ENCODE results near the gene SYNJ1. TPM values are rescaled to one million over a fixed set of nuclear protein-coding genes. Genes with fewer than 3 reads are reported as not detected.

The SYNJ1 gene
- total and polyA plus RNA-seq, 10 of the 15 experiments (the other 5 are each of a cell fraction or from before 2014, with no cell fraction given), result 1.2 to 7.0 (median 3.5) TPM

DNA sequence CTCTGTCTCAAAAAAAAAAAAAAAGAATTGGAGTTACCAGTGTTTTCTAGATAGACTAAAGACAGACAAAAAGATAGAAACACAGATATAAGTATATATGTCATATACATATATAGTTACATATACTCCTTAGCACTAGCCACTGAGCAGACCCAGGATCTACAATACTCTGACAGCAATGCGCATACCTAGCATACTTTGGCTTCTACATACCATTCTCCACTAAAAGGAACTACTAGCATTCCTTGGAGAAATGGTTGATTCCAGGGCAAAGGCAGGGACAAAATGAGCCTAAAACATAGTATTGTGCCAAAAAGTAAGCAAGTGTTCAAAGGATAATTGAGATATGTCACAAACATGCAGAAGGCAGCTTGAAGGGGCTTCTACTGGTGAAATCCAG is 22.7 kb downstream of the SYNJ1 start:
- Histone ChIP-seq H3K27ac (ENCODE audit: control insufficient read depth, insufficient read depth) (no peak overlapping the region), H4K20me1 (ENCODE audit: control insufficient read depth, insufficient read depth) (no peaks in the 10 kb centered on the region), H3K9ac (ENCODE audit: control insufficient read depth, insufficient read depth, low read length) (no peak overlapping the region), H3K9me3 (replicated peaks; ENCODE audit: control insufficient read depth, insufficient read depth, low read length) (no peaks in the 10 kb centered on the region), H3K4me2 (ENCODE audit: control insufficient read depth, insufficient read depth) (no peak overlapping the region), H3K36me3 (ENCODE audit: control insufficient read depth in 2 of 2, insufficient read depth in 2 of 2, low read length in 1 of 2) (no peaks in the 10 kb centered on the region), H3K27me3 (replicated peaks in 1 of 2; ENCODE audit: control insufficient read depth in 2 of 2, insufficient read depth in 2 of 2, low read length in 1 of 2) (no peaks in the 10 kb centered on the region), H3K79me2 (ENCODE audit: control insufficient read depth, insufficient read depth, low read length) (no peaks in the 10 kb centered on the region), H3K4me1 (ENCODE audit: control insufficient read depth, insufficient read depth, low read length) (no peaks in the 10 kb centered on the region), H3K4me3 (no peak overlapping the region), H2AFZ (ENCODE audit: control insufficient read depth, low read depth, low read length) (no peak overlapping the region)
- ATAC-seq (no peak), DNase-seq (ENCODE audit: low read depth, low spot score) (no peak), FAIRE-seq (no peak)
- no peak for TF ChIP-seq ZZZ3 (IDR thresholded peaks at IDR 0.05; ENCODE audit: control insufficient read depth, insufficient read length, low read depth)
- no peak for TF ChIP-seq BACH1 (IDR thresholded peaks at IDR 0.05; ENCODE audit: borderline replicate concordance)
- no peak for TF ChIP-seq SMAD5 (IDR thresholded peaks at IDR 0.05; ENCODE audit: low read depth)
- no peak for TF ChIP-seq CHD1 (IDR thresholded peaks at IDR 0.05; ENCODE audit: low read depth, low read length)
- TF ChIP-seq, protein P1, sequence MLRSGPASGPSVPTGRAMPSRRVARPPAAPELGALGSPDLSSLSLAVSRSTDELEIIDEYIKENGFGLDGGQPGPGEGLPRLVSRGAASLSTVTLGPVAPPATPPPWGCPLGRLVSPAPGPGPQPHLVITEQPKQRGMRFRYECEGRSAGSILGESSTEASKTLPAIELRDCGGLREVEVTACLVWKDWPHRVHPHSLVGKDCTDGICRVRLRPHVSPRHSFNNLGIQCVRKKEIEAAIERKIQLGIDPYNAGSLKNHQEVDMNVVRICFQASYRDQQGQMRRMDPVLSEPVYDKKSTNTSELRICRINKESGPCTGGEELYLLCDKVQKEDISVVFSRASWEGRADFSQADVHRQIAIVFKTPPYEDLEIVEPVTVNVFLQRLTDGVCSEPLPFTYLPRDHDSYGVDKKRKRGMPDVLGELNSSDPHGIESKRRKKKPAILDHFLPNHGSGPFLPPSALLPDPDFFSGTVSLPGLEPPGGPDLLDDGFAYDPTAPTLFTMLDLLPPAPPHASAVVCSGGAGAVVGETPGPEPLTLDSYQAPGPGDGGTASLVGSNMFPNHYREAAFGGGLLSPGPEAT (IDR thresholded peaks at IDR 0.05; ENCODE audit: low read depth), result no peak
- no peak for TF ChIP-seq TCF3 (IDR thresholded peaks at IDR 0.05; ENCODE audit: borderline replicate concordance, insufficient read depth, low read depth, low read length)
- TF ChIP-seq SRF (IDR thresholded peaks at IDR 0.05; ENCODE audit: low read depth in 2 of 2, low read length in 2 of 2), result no peak
- no peak for TF ChIP-seq POLR2AphosphoS5 (IDR thresholded peaks at IDR 0.05; ENCODE audit: low read length)
- no peak for TF ChIP-seq ATF7 (IDR thresholded peaks at IDR 0.05; ENCODE audit: low read depth)
- TF ChIP-seq, protein P2, sequence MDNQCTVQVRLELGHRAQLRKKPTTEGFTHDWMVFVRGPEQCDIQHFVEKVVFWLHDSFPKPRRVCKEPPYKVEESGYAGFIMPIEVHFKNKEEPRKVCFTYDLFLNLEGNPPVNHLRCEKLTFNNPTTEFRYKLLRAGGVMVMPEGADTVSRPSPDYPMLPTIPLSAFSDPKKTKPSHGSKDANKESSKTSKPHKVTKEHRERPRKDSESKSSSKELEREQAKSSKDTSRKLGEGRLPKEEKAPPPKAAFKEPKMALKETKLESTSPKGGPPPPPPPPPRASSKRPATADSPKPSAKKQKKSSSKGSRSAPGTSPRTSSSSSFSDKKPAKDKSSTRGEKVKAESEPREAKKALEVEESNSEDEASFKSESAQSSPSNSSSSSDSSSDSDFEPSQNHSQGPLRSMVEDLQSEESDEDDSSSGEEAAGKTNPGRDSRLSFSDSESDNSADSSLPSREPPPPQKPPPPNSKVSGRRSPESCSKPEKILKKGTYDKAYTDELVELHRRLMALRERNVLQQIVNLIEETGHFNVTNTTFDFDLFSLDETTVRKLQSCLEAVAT (IDR thresholded peaks at IDR 0.05), result no peak
- no peak for TF ChIP-seq GABPA (IDR thresholded peaks at IDR 0.05; ENCODE audit: low read depth)
- no peak for TF ChIP-seq LARP7 (IDR thresholded peaks at IDR 0.05)
- no peak for TF ChIP-seq PML (IDR thresholded peaks at IDR 0.05; ENCODE audit: low read length)
- RAD21 ChIA-PET (ENCODE audit: unreplicated experiment), result no interaction called here
- POLR2A ChIA-PET, result interaction anchor here (1.5 kb wide), 1 partner anchor 22 kb away, joined by 3 read pairs; the partner anchor contains the start of gene SYNJ1
- SMC1A ChIA-PET (ENCODE audit: uncharacterized antibody, unreplicated experiment), result no interaction called here
- in situ Hi-C loops (cut with MboI), result no loop called here
- intact Hi-C loops (cut with micrococcal nuclease; ENCODE audit: unreplicated experiment), result no loop called here
- CTCF ChIA-PET, result no interaction called here
- WGBS (ENCODE audit: insufficient coverage, insufficient replicate concordance, low lambda C conversion rate, missing lambda C conversion rate), result 100% methylated on average over 1 of the region's 1 CpG
- BruUV-seq (replicated peaks), result no TSS peak
